NCI-H146 treated with DMSO at 0.1 percent for 48 hours (cell line): Measurements from ENCODE around the gene PDK4.
A peak's percentile ranks its signal among the peaks of the same experiment; 100 is the strongest.

Experiments used
- DNase-seq: peaks from one replicate; lab custom pipeline; 2025; ENCODE audit not compliant: unreplicated experiment; lab: John Stamatoyannopoulos, UW

PDK4 gene

GRCh38 chr7:95596198-95597063, at the start of gene PDK4:
PDK4 (minus strand) TSS chr7:95596516; CDS start chr7:95596293, 223 bp downstream.
- peak; percentile 44 for DNase-seq

- DNase-seq = no peak
Observed at GRCh38 chr7:95642173-95642572, 45.9 kb upstream of the PDK4 start.

GRCh38 chr7:95636140-95636940, 40.0 kb upstream of the PDK4 start:
- DNase-seq = no peak

GRCh38 chr7:95632609-95633008, 36.3 kb upstream of the PDK4 start:
- no peak for DNase-seq

- DNase-seq = no peak
Observed at GRCh38 chr7:95631527-95631926, 35.2 kb upstream of the PDK4 start.

- no peak for DNase-seq
Observed at GRCh38 chr7:95630702-95631458, 34.6 kb upstream of the PDK4 start.

GRCh38 chr7:95628831-95629439, 32.6 kb upstream of the PDK4 start:
- peak; percentile 70 for DNase-seq

- no peak for DNase-seq
Observed at GRCh38 chr7:95623788-95624187, 27.5 kb upstream of the PDK4 start.

GRCh38 chr7:95622859-95623258, 26.5 kb upstream of the PDK4 start:
- DNase-seq = no peak

GRCh38 chr7:95622001-95622549, 25.8 kb upstream of the PDK4 start:
- no peak for DNase-seq

GRCh38 chr7:95621404-95621803, 25.1 kb upstream of the PDK4 start:
- no peak for DNase-seq

- no peak for DNase-seq
Observed at GRCh38 chr7:95620631-95621030, 24.3 kb upstream of the PDK4 start.

GRCh38 chr7:95619921-95620320, 23.6 kb upstream of the PDK4 start:
- no peak for DNase-seq

- no peak for DNase-seq
Observed at GRCh38 chr7:95619517-95619916, 23.2 kb upstream of the PDK4 start.

GRCh38 chr7:95614442-95614940, 18.2 kb upstream of the PDK4 start:
- no peak for DNase-seq

GRCh38 chr7:95611224-95611623, 14.9 kb upstream of the PDK4 start:
- no peak for DNase-seq

- DNase-seq = peak; percentile 64
Observed at GRCh38 chr7:95609277-95609971, 13.1 kb upstream of the PDK4 start.

GRCh38 chr7:95608359-95609173, 12.2 kb upstream of the PDK4 start:
- peak; percentile 36 for DNase-seq

GRCh38 chr7:95607561-95607960, 11.2 kb upstream of the PDK4 start:
- no peak for DNase-seq
